Measurements from ENCODE around the gene CUX1. TPM values are rescaled to one million over a fixed set of nuclear protein-coding genes. Genes with fewer than 3 reads are reported as not detected.

Gene CUX1
- total RNA-seq, 1 experiment from 2014 or later: 53.5 TPM

DNA sequence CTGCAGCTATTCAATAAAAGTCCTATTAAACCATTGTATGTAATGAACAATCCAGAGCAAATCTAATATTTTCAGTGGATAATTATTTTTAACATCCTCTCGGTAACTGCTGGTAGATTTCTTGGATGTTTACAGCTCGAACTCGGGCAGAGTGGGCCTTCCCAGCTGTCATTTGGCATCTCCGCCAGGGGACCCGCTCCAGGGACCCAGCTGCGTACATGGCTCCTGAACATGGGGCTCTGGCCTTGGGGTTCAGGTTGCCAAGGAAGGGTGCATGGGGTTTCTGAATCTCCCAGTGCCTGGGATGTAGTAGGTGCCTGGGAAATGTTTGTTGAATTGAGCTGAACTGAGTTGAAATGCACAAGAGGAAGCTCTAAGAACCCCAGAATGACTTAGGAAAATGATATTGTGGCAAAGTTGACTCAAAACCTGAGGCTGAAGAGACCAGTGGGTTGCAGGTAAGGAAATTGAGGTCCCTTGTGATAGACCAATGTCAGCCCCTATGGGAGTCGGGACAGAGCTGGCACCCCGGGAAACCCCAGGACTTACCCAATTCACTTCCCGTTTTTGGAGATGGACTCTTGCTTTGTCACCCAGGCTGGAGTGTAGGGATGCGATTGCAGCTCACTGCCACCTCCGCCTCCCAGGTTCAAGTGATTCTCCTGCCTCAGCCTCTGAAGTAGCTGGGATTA, 228.4 kb downstream of the CUX1 start:
- Histone ChIP-seq H2BK5ac (ENCODE audit: insufficient read length, low read length) (no peak overlapping the region), H3K79me1 (ENCODE audit: insufficient read depth, low read depth, low read length, poor library complexity, severe bottlenecking) (no peaks in the 10 kb centered on the region), H2BK12ac (ENCODE audit: insufficient read length, low read depth, low read length) (no peak overlapping the region), H3K27ac (ENCODE audit: insufficient read length, low read depth, low read length) (no peak overlapping the region), H3K18ac (ENCODE audit: insufficient read length, low read depth, low read length) (no peak overlapping the region), H4K8ac (replicated peaks; ENCODE audit: insufficient read length, low read depth, low read length) (no peak overlapping the region), H3K4me2 (ENCODE audit: insufficient read depth, insufficient read length, low read length) (no peak overlapping the region), H3K9me3 (ENCODE audit: control insufficient read depth, low read depth, low read length) (no peaks in the 10 kb centered on the region), H3K23ac (ENCODE audit: insufficient read length, low read depth, low read length) (no peak overlapping the region), H2AFZ (ENCODE audit: low read length) (no peak overlapping the region), H3K14ac (ENCODE audit: insufficient read depth, low read length) (no peak overlapping the region), H3K9ac (ENCODE audit: extremely low read depth, insufficient read length, low read length) (no peak overlapping the region), H2BK120ac (ENCODE audit: low read depth, low read length, poor library complexity, severe bottlenecking) (no peak overlapping the region), H3K27me3 (ENCODE audit: insufficient read depth, low read length) (no peaks in the 10 kb centered on the region), H2AK5ac (ENCODE audit: insufficient read length, low read length) (no peak overlapping the region), H3K56ac (ENCODE audit: insufficient read length, low read depth, low read length) (no peak overlapping the region), H3T11ph (ENCODE audit: low read length) (no peak overlapping the region), H3K79me2 (ENCODE audit: insufficient read depth, low read length) (no peaks in the 10 kb centered on the region; the same call in 1 of the 2 replicates), H3K4ac (ENCODE audit: low read depth, low read length) (no peak overlapping the region), H4K5ac (ENCODE audit: insufficient read length, low read depth, low read length) (no peak overlapping the region), H2BK20ac (ENCODE audit: low read depth, low read length, poor library complexity, severe bottlenecking) (no peak overlapping the region), H4K20me1 (ENCODE audit: control insufficient read depth, insufficient read depth, insufficient read length) (no peaks in the 10 kb centered on the region), H3K23me2 (ENCODE audit: insufficient read length, low read depth, low read length, poor library complexity, severe bottlenecking) (no peaks in the 10 kb centered on the region), H4K91ac (ENCODE audit: insufficient read length, low read depth, low read length) (no peak overlapping the region), H2BK15ac (ENCODE audit: low read depth, low read length) (no peak overlapping the region), H3K4me1 (ENCODE audit: insufficient read depth, low read length) (no peaks in the 10 kb centered on the region; the same call in 1 of the 2 replicates)
- peaks cover 2% of the 10 kb centered on the region in 2 experiments for H3K4me1 Mint-ChIP-seq
- peaks cover 1 to 5% (median 5%) of the 10 kb centered on the region in 3 experiments; a peak in 6 of 7 replicates for H3K36me3 Mint-ChIP-seq (ENCODE audit: insufficient read depth in 1 of 3, low read depth in 3 of 3)
- DNase-seq: no peak
- no peak overlapping the region for H3K4me3 Mint-ChIP-seq
- TF ChIP-seq, protein P1, sequence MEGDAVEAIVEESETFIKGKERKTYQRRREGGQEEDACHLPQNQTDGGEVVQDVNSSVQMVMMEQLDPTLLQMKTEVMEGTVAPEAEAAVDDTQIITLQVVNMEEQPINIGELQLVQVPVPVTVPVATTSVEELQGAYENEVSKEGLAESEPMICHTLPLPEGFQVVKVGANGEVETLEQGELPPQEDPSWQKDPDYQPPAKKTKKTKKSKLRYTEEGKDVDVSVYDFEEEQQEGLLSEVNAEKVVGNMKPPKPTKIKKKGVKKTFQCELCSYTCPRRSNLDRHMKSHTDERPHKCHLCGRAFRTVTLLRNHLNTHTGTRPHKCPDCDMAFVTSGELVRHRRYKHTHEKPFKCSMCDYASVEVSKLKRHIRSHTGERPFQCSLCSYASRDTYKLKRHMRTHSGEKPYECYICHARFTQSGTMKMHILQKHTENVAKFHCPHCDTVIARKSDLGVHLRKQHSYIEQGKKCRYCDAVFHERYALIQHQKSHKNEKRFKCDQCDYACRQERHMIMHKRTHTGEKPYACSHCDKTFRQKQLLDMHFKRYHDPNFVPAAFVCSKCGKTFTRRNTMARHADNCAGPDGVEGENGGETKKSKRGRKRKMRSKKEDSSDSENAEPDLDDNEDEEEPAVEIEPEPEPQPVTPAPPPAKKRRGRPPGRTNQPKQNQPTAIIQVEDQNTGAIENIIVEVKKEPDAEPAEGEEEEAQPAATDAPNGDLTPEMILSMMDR (conservative IDR thresholded peaks at IDR 0.05): no peak
- H3K9me3 Mint-ChIP-seq: no peaks in the 10 kb centered on the region
- no CpG with 5 or more reads among the region's 11 CpGs for WGBS (ENCODE audit: extremely low coverage, insufficient read length, low lambda C conversion rate)
- H3K27ac Mint-ChIP-seq: peak overlapping the region in 1 of 3 experiments; percentile 40; a peak in 1 of 7 replicates
- H3K27me3 Mint-ChIP-seq (ENCODE audit: low read depth): no peaks in the 10 kb centered on the region; the same call in 1 of the 2 replicates

Measured in H9 (cell line).